H9 (cell line): ENCODE results near the gene ANAPC1. TPM values are rescaled to one million over a fixed set of nuclear protein-coding genes. Genes with fewer than 3 reads are reported as not detected.

ENCODE experiments used
- DNase-seq: peaks from one replicate; pipeline ENCODE4 v3.0.0-alpha.2; 2017
- H2AFZ ChIP-seq: one replicate; pipeline ENCODE4 v1.6.1; 2013; ENCODE audit warnings: mild to moderate bottlenecking, low read length, control low read depth, moderate library complexity
- H2AK5ac ChIP-seq: 2 replicates; pipeline ENCODE4 v1.6.1; 2013; ENCODE audit warnings: low read length, control low read depth, mixed read lengths; ENCODE audit not compliant: insufficient read length
- H2BK120ac ChIP-seq: one replicate; pipeline ENCODE4 v1.6.1; 2013; ENCODE audit warnings: low read depth, mild to moderate bottlenecking, low read length, control low read depth, inconsistent platforms; ENCODE audit not compliant: poor library complexity, severe bottlenecking
- H2BK12ac ChIP-seq: 2 replicates; pipeline ENCODE4 v1.6.1; 2013; ENCODE audit warnings: low read length, control low read depth, mixed read lengths, low read depth; ENCODE audit not compliant: insufficient read length
- H2BK15ac ChIP-seq: 2 replicates; pipeline ENCODE4 v1.6.1; 2013; ENCODE audit warnings: low read depth, low read length, control low read depth
- H2BK20ac ChIP-seq: one replicate; pipeline ENCODE4 v1.6.1; 2013; ENCODE audit warnings: low read depth, mild to moderate bottlenecking, low read length, control low read depth, inconsistent platforms; ENCODE audit not compliant: poor library complexity, severe bottlenecking
- H2BK5ac ChIP-seq: 2 replicates; pipeline ENCODE4 v1.6.1; 2013; ENCODE audit warnings: low read length, control low read depth, mixed read lengths; ENCODE audit not compliant: insufficient read length
- H3K14ac ChIP-seq: 2 replicates; pipeline ENCODE4 v1.6.1; 2013; ENCODE audit warnings: low read length, control low read depth; ENCODE audit not compliant: insufficient read depth
- H3K18ac ChIP-seq: 2 replicates; pipeline ENCODE4 v1.6.1; 2013; ENCODE audit warnings: low read depth, mild to moderate bottlenecking, mixed read lengths, low read length, control low read depth; ENCODE audit not compliant: insufficient read length
- H3K23ac ChIP-seq: 2 replicates; pipeline ENCODE4 v1.6.1; 2013; ENCODE audit warnings: low read length, control low read depth, mixed read lengths, low read depth; ENCODE audit not compliant: insufficient read length
- H3K23me2 ChIP-seq: 2 replicates; pipeline ENCODE4 v1.6.1; 2013; ENCODE audit warnings: low read depth, mild to moderate bottlenecking, mixed read lengths, low read length, control low read depth; ENCODE audit not compliant: insufficient read length, poor library complexity, severe bottlenecking
- H3K27ac ChIP-seq: 2 replicates; pipeline ENCODE4 v1.5.1; 2013; ENCODE audit warnings: low read length, control low read depth, mixed read lengths, low read depth; ENCODE audit not compliant: insufficient read length
- H3K27me3 ChIP-seq: 2 replicates; pipeline ENCODE4 v1.6.1; 2013; ENCODE audit warnings: low read length, control low read depth, inconsistent platforms; ENCODE audit not compliant: insufficient read depth
- H3K4ac ChIP-seq: 2 replicates; pipeline ENCODE4 v1.6.1; 2013; ENCODE audit warnings: low read depth, mild to moderate bottlenecking, control low read depth, inconsistent platforms, low read length, moderate library complexity
- H3K4me1 ChIP-seq: 2 replicates; pipeline ENCODE4 v1.6.1; 2013; ENCODE audit warnings: low read length, control low read depth, inconsistent platforms; ENCODE audit not compliant: insufficient read depth
- H3K4me2 ChIP-seq: 2 replicates; pipeline ENCODE4 v1.6.1; 2013; ENCODE audit warnings: low read length, control low read depth, mixed read lengths; ENCODE audit not compliant: insufficient read length, insufficient read depth
- H3K56ac ChIP-seq: 2 replicates; pipeline ENCODE4 v1.6.1; 2013; ENCODE audit warnings: low read depth, mild to moderate bottlenecking, mixed read lengths, low read length, control low read depth; ENCODE audit not compliant: insufficient read length
- H3K79me1 ChIP-seq: 2 replicates; pipeline ENCODE4 v1.6.1; 2013; ENCODE audit warnings: low read depth, mild to moderate bottlenecking, moderate library complexity, low read length, control low read depth, inconsistent platforms; ENCODE audit not compliant: insufficient read depth, poor library complexity, severe bottlenecking
- H3K79me2 ChIP-seq: 2 replicates; pipeline ENCODE4 v1.6.1; 2013; ENCODE audit warnings: low read length, control low read depth, inconsistent platforms; ENCODE audit not compliant: insufficient read depth
- H3K9ac ChIP-seq: 2 replicates; pipeline ENCODE4 v1.6.1; 2013; ENCODE audit warnings: low read length, control low read depth, mixed read lengths; ENCODE audit not compliant: insufficient read length; ENCODE audit errors: extremely low read depth
- H3K9me3 ChIP-seq: one replicate; pipeline ENCODE4 v1.6.1; 2013; ENCODE audit warnings: low read depth, low read length, inconsistent platforms; ENCODE audit not compliant: control insufficient read depth
- H3T11ph ChIP-seq: one replicate; pipeline ENCODE4 v1.6.1; 2013; ENCODE audit warnings: mild to moderate bottlenecking, low read length, control low read depth, inconsistent platforms
- H4K20me1 ChIP-seq: one replicate; pipeline ENCODE4 v1.6.1; 2013; ENCODE audit not compliant: control insufficient read depth, insufficient read length, insufficient read depth
- H4K5ac ChIP-seq: 2 replicates; pipeline ENCODE4 v1.6.1; 2013; ENCODE audit warnings: low read depth, mild to moderate bottlenecking, mixed read lengths, low read length, control low read depth; ENCODE audit not compliant: insufficient read length
- H4K8ac ChIP-seq: replicated peaks from 2 replicates; pipeline ENCODE4 v1.6.1; 2013; ENCODE audit warnings: low read length, control low read depth, mixed read lengths, low read depth; ENCODE audit not compliant: insufficient read length
- H4K91ac ChIP-seq: 2 replicates; pipeline ENCODE4 v1.6.1; 2013; ENCODE audit warnings: low read depth, mild to moderate bottlenecking, moderate library complexity, mixed read lengths, low read length, control low read depth; ENCODE audit not compliant: insufficient read length
- H3K27ac Mint-ChIP-seq, 3 experiments: 2 replicates in 2 of 3; 3 replicates in 1 of 3; pipeline ENCODE4 v1.8.0; 2020 to 2021; ENCODE audit warnings: mixed read lengths in 3 of 3, mild to moderate bottlenecking in 1 of 3, moderate library complexity in 1 of 3
- H3K27me3 Mint-ChIP-seq: 2 replicates; pipeline ENCODE4 v1.8.0; 2021; ENCODE audit warnings: low read depth, mild to moderate bottlenecking, moderate library complexity, mixed read lengths
- H3K36me3 Mint-ChIP-seq, 3 experiments: 2 replicates in 2 of 3; 3 replicates in 1 of 3; pipeline ENCODE4 v1.8.0; 2020 to 2021; ENCODE audit warnings: low read depth in 3 of 3, mixed read lengths in 3 of 3; ENCODE audit not compliant: insufficient read depth in 1 of 3
- H3K4me1 Mint-ChIP-seq, 2 experiments: 2 replicates each; pipeline ENCODE4 v1.8.0; 2020; ENCODE audit warnings: mixed read lengths in 2 of 2
- H3K4me3 Mint-ChIP-seq, 2 experiments: 2 replicates in 1 of 2; 3 replicates in 1 of 2; pipeline ENCODE4 v1.8.0; 2020 to 2021; ENCODE audit warnings: mild to moderate bottlenecking in 2 of 2, mixed read lengths in 2 of 2, moderate library complexity in 1 of 2
- H3K9me3 Mint-ChIP-seq, 2 experiments: 2 replicates in 1 of 2; 3 replicates in 1 of 2; pipeline ENCODE4 v1.8.0; 2020; ENCODE audit warnings: mild to moderate bottlenecking in 2 of 2, mixed read lengths in 2 of 2, moderate library complexity in 1 of 2
- WGBS: extraction: QIAGEN DNeasy Blood & Tissue Kit; methylation state at CpG from one replicate; pipeline ENCODE4 v1.1.7; 2013; ENCODE audit warnings: missing lambda C conversion rate, low lambda C conversion rate, mixed read lengths; ENCODE audit not compliant: insufficient read length; ENCODE audit errors: extremely low coverage; 5-methylcytosine and 5-hydroxymethylcytosine counted together
- total RNA-seq: library from RNA; stranded (reverse); gene quantifications from 2 replicates; pipeline ENCODE4 v1.2.1, GENCODE V29; 2021
- TF ChIP-seq, protein P1 (sequence below): fragments of 200-600 bp; sonication (generic); conservative IDR thresholded peaks from 3 replicates; pipeline ENCODE4 v1.8.0; 2021; ENCODE audit warnings: antibody characterized with exemption, mild to moderate bottlenecking

ANAPC1 gene
- total RNA-seq, 1 experiment from 2014 or later: 79.1 TPM

DNA sequence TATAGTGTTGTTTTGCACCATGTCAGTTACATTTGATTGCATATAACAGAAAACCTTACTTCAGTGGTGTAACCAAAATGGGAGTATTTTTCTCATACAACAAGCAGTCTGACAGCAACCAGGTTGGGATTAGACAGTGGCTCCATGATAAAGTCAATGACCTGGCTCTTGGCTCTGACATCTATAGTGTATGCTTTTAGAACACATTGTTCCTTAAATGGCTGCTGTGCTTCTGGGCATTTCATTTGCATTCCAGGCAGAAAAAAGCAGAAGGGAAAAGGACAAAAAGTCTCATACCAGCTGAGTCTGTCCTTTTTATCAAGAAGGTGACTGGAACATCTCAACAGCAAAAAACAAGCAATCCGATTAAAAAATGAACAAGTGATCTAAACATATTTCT, 24.6 kb upstream of the ANAPC1 start:
- Mint-ChIP-seq H3K4me1 (peaks cover 34 to 36% of the 10 kb centered on the region in 2 experiments), H3K9me3 (no peaks in the 10 kb centered on the region), H3K27ac (no peak overlapping the region), H3K27me3 (no peaks in the 10 kb centered on the region), H3K36me3 (no peaks in the 10 kb centered on the region), H3K4me3 (no peak overlapping the region)
- Histone ChIP-seq H3K18ac (no peak overlapping the region), H2BK5ac (no peak overlapping the region), H4K8ac (no peak overlapping the region), H3T11ph (no peak overlapping the region), H3K23ac (no peak overlapping the region), H2BK120ac (no peak overlapping the region), H2BK12ac (no peak overlapping the region), H3K23me2 (no peaks in the 10 kb centered on the region), H3K9me3 (no peaks in the 10 kb centered on the region), H2AFZ (no peak overlapping the region), H3K9ac (no peak overlapping the region), H3K27me3 (no peaks in the 10 kb centered on the region), H2AK5ac (no peak overlapping the region), H2BK20ac (no peak overlapping the region), H3K4me2 (no peak overlapping the region), H3K4ac (no peak overlapping the region), H3K27ac (no peak overlapping the region), H4K5ac (no peak overlapping the region), H3K4me1 (no peaks in the 10 kb centered on the region), H3K79me1 (no peaks in the 10 kb centered on the region), H3K56ac (no peak overlapping the region), H2BK15ac (no peak overlapping the region), H4K91ac (no peak overlapping the region), H3K79me2 (no peaks in the 10 kb centered on the region), H3K14ac (no peak overlapping the region), H4K20me1 (no peaks in the 10 kb centered on the region)
- TF ChIP-seq, protein P1, sequence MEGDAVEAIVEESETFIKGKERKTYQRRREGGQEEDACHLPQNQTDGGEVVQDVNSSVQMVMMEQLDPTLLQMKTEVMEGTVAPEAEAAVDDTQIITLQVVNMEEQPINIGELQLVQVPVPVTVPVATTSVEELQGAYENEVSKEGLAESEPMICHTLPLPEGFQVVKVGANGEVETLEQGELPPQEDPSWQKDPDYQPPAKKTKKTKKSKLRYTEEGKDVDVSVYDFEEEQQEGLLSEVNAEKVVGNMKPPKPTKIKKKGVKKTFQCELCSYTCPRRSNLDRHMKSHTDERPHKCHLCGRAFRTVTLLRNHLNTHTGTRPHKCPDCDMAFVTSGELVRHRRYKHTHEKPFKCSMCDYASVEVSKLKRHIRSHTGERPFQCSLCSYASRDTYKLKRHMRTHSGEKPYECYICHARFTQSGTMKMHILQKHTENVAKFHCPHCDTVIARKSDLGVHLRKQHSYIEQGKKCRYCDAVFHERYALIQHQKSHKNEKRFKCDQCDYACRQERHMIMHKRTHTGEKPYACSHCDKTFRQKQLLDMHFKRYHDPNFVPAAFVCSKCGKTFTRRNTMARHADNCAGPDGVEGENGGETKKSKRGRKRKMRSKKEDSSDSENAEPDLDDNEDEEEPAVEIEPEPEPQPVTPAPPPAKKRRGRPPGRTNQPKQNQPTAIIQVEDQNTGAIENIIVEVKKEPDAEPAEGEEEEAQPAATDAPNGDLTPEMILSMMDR: no peak
- no CpG with 5 or more reads among the region's 1 CpG for WGBS
- no peak for DNase-seq
